LNCaP clone FGC (cell line): Measurements from ENCODE around the gene GNGT1.
A peak's percentile ranks its signal among the peaks of the same experiment; 100 is the strongest.

Experiments
- DNase-seq: peaks from one replicate; pipeline ENCODE4 v3.0.0-alpha.2; 2011; ENCODE audit warnings: low read depth
- H3K4me3 ChIP-seq: 2 replicates; pipeline ENCODE4 v1.5.1; 2011; ENCODE audit warnings: mild to moderate bottlenecking, low read depth, low read length, control low read depth
- CTCF ChIP-seq: IDR thresholded peaks from 2 replicates; pipeline ENCODE4 v1.5.1; 2012; ENCODE audit warnings: mild to moderate bottlenecking; ENCODE audit not compliant: control insufficient read depth, insufficient read depth; ENCODE audit errors: extremely low read depth

GNGT1 gene

GRCh38 chr7:93920496-93921182, 14.3 kb downstream of the GNGT1 start:
- no peak overlapping the region for H3K4me3 ChIP-seq
- TF ChIP-seq CTCF: no peak
- no peak for DNase-seq

- no peak for TF ChIP-seq CTCF
- no peak for DNase-seq
- no peak overlapping the region for H3K4me3 ChIP-seq
These were observed 14.8 kb downstream of the GNGT1 start for GRCh38 chr7:93921186-93921585.

- H3K4me3 ChIP-seq: no peak within 1 kb of the TSS
- TF ChIP-seq CTCF: no peak
- DNase-seq: no peak
These were observed 15.5 kb downstream of the GNGT1 start, which contains the start of gene GNG11 for GRCh38 chr7:93921607-93922566. Gene GNG11, plus strand, starts transcription at chr7:93921735. Its CDS starts 403 bp downstream, at chr7:93922138.

GRCh38 chr7:93923296-93923695, 16.9 kb downstream of the GNGT1 start:
- no peak overlapping the region for H3K4me3 ChIP-seq
- no peak for TF ChIP-seq CTCF
- peak; percentile 8 for DNase-seq

- no peak for TF ChIP-seq CTCF
- no peak for DNase-seq
- no peak overlapping the region for H3K4me3 ChIP-seq
These were observed 17.6 kb downstream of the GNGT1 start for GRCh38 chr7:93923942-93924341.

- no peak for TF ChIP-seq CTCF
- H3K4me3 ChIP-seq: no peak overlapping the region
- DNase-seq: no peak
These were observed 20.4 kb downstream of the GNGT1 start for GRCh38 chr7:93926800-93927199.
